Hepatocyte (in vitro differentiated cells): ENCODE results near the gene TAGLN.

ENCODE experiments used
- EZH2 ChIP-seq: fragments of 200-600 bp; sonication (generic); IDR thresholded peaks from 2 replicates; pipeline ENCODE4 v1.6.1; 2016; ENCODE audit warnings: antibody characterized with exemption, mild to moderate bottlenecking, borderline replicate concordance
- EZH2phosphoT487 ChIP-seq: fragments of 200-600 bp; sonication (generic); IDR thresholded peaks from one replicate; pipeline ENCODE4 v1.6.1; 2018; ENCODE audit warnings: antibody characterized with exemption, mild to moderate bottlenecking, low read depth, moderate library complexity; ENCODE audit not compliant: unreplicated experiment, severe bottlenecking
- TF ChIP-seq, protein P1 (sequence below): fragments of 200-600 bp; sonication (generic); IDR thresholded peaks from 2 replicates; pipeline ENCODE4 v1.5.1; 2016; ENCODE audit warnings: antibody characterized with exemption, mild to moderate bottlenecking; ENCODE audit not compliant: poor library complexity

DNA sequence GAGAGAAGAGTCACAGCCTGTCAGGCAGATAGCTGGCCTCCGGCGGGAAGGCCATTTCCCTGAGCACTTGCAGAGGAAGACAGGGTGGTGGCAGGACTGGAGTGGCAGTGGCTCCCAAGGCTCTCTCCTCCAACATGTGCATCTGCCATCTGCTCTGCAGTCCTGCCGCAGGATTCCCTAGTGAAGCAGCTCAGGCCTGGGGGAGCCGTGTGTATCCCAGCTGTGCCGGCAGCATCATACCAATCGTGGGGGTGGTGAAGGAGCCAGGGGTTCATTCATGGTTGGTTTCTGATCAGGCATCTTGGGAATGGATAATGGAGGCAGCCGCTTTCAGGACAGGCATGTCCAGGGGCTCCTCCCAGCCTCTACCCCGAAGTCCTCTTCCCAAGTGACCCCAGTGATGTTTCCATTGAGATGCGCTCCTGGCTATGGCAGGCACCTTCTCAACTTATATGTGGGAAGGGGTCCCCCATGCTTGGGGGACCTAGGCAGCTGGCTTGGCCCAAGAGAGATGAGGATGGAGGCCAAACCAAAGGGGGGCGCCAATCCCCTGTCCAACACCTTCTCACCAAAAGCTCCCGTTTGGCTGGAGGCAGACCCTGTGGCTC is 6.1 kb downstream of the TAGLN start:
- TF ChIP-seq, protein P1, sequence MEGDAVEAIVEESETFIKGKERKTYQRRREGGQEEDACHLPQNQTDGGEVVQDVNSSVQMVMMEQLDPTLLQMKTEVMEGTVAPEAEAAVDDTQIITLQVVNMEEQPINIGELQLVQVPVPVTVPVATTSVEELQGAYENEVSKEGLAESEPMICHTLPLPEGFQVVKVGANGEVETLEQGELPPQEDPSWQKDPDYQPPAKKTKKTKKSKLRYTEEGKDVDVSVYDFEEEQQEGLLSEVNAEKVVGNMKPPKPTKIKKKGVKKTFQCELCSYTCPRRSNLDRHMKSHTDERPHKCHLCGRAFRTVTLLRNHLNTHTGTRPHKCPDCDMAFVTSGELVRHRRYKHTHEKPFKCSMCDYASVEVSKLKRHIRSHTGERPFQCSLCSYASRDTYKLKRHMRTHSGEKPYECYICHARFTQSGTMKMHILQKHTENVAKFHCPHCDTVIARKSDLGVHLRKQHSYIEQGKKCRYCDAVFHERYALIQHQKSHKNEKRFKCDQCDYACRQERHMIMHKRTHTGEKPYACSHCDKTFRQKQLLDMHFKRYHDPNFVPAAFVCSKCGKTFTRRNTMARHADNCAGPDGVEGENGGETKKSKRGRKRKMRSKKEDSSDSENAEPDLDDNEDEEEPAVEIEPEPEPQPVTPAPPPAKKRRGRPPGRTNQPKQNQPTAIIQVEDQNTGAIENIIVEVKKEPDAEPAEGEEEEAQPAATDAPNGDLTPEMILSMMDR: no peak
- no peak for TF ChIP-seq EZH2
- no peak for TF ChIP-seq EZH2phosphoT487
